BJ (cell line): ENCODE results near the gene ATP6V0A1. TPM values are rescaled to one million over a fixed set of nuclear protein-coding genes. Genes with fewer than 3 reads are reported as not detected.

Experiments used
- CTCF ChIA-PET: fragments of 350-600 bp; formaldehyde crosslinking; extraction: SDS; loops from one replicate; lab custom pipeline; 2021; ENCODE audit warnings: antibody characterized with exemption, inconsistent platforms; lab: Yijun Ruan, JAX
- POLR2A ChIA-PET: fragments of 300-600 bp; sonication (Branson Sonifier 250); formaldehyde crosslinking; extraction: SDS; loops from one replicate; lab custom pipeline; 2021; ENCODE audit warnings: antibody characterized with exemption; lab: Charles Lee
- DNase-seq: peaks from one replicate; pipeline ENCODE4 v3.0.0-alpha.2; 2011; ENCODE audit warnings: low read depth
- H3K27me3 ChIP-seq: 2 replicates; pipeline ENCODE4 v1.6.0; 2011; ENCODE audit warnings: low read length; ENCODE audit not compliant: control insufficient read depth, insufficient read depth
- H3K36me3 ChIP-seq: 2 replicates; pipeline ENCODE4 v1.5.1; 2011; ENCODE audit warnings: low read length; ENCODE audit not compliant: control insufficient read depth, insufficient read depth
- H3K4me3 ChIP-seq: 2 replicates; pipeline ENCODE4 v1.5.1; 2011; ENCODE audit warnings: low read depth, mild to moderate bottlenecking, control low read depth, low read length
- CTCF ChIP-seq: IDR thresholded peaks from 2 replicates; pipeline ENCODE4 v1.5.1; 2011; ENCODE audit warnings: low read depth, mild to moderate bottlenecking, control low read depth, inconsistent platforms, low read length, moderate library complexity; ENCODE audit not compliant: insufficient read depth
- polyA plus RNA-seq: library from polyadenylated mRNA; depleted of rRNA; stranded (reverse); fragments of >200 nt; gene quantifications from 2 replicates; pipeline ENCODE4 v1.2.3, GENCODE V29; 2011

The ATP6V0A1 gene
- polyA plus RNA-seq, 1 experiment, result 37.1 TPM

- CTCF ChIA-PET, result interaction anchor here (1.0 to 7.9 kb wide), 6 partner anchors 13 to 189 kb away, joined by 3 to 90 read pairs (median 4); no protein-coding TSS in a partner anchor
- peaks cover 9% of the 10 kb centered on the region for H3K36me3 ChIP-seq
- H3K27me3 ChIP-seq, result no peaks in the 10 kb centered on the region
- DNase-seq, result no peak
- H3K4me3 ChIP-seq, result no peak overlapping the region
- no peak for TF ChIP-seq CTCF
- POLR2A ChIA-PET, result no interaction called here
These were observed 55.6 kb downstream of the ATP6V0A1 start for GRCh38 chr17:42514279-42514678.

GRCh38 chr17:42514867-42515266 is 56.2 kb downstream of the ATP6V0A1 start:
- Histone ChIP-seq H3K4me3 (no peak overlapping the region), H3K27me3 (no peaks in the 10 kb centered on the region), H3K36me3 (peaks cover 8% of the 10 kb centered on the region)
- DNase-seq, result no peak
- ChIA-PET POLR2A (no interaction called here), CTCF (interaction anchor here (0.5 to 7.9 kb wide), 9 partner anchors 12 to 446 kb away, joined by 3 to 90 read pairs (median 4); no protein-coding TSS in a partner anchor)
- no peak for TF ChIP-seq CTCF

GRCh38 chr17:42517516-42517915 is 58.8 kb downstream of the ATP6V0A1 start:
- POLR2A ChIA-PET, result interaction anchor here (0.5 to 3.4 kb wide), 6 partner anchors 35 to 306 kb away, joined by 3 to 31 read pairs (median 4); partner anchors contain the start of genes BECN1, CAVIN1 and STAT3
- CTCF ChIA-PET, result interaction anchor here (0.6 to 7.9 kb wide), 31 partner anchors 8 to 406 kb away, joined by 3 to 90 read pairs (median 5); partner anchors contain the start of genes CAVIN1 and STAT5A
- peak; percentile 96 for TF ChIP-seq CTCF
- no peaks in the 10 kb centered on the region for H3K27me3 ChIP-seq
- no peak overlapping the region for H3K4me3 ChIP-seq
- peak; percentile 57 for DNase-seq
- H3K36me3 ChIP-seq, result peaks cover 8% of the 10 kb centered on the region

GRCh38 chr17:42518046-42518754 is 59.5 kb downstream of the ATP6V0A1 start:
- no peak for TF ChIP-seq CTCF
- H3K36me3 ChIP-seq, result peaks cover 10% of the 10 kb centered on the region
- H3K4me3 ChIP-seq, result no peak overlapping the region
- H3K27me3 ChIP-seq, result no peaks in the 10 kb centered on the region
- POLR2A ChIA-PET, result interaction anchor here (0.6 to 3.4 kb wide), 7 partner anchors 9 to 306 kb away, joined by 3 to 31 read pairs (median 3); partner anchors contain the start of genes BECN1, CAVIN1, PLEKHH3 and STAT3
- CTCF ChIA-PET, result interaction anchor here (0.6 to 7.9 kb wide), 37 partner anchors 9 to 407 kb away, joined by 3 to 90 read pairs (median 4); partner anchors contain the start of genes CAVIN1, PSMC3IP, STAT3 and STAT5A
- peak; percentile 86 for DNase-seq
